ENCODE results near the gene RAB28.
"Not testable (repeated sequence)": the region's sequence is repeated elsewhere in the genome, so short reads cannot be mapped to it uniquely, and the experiment has no call there.

Gene RAB28

DNA sequence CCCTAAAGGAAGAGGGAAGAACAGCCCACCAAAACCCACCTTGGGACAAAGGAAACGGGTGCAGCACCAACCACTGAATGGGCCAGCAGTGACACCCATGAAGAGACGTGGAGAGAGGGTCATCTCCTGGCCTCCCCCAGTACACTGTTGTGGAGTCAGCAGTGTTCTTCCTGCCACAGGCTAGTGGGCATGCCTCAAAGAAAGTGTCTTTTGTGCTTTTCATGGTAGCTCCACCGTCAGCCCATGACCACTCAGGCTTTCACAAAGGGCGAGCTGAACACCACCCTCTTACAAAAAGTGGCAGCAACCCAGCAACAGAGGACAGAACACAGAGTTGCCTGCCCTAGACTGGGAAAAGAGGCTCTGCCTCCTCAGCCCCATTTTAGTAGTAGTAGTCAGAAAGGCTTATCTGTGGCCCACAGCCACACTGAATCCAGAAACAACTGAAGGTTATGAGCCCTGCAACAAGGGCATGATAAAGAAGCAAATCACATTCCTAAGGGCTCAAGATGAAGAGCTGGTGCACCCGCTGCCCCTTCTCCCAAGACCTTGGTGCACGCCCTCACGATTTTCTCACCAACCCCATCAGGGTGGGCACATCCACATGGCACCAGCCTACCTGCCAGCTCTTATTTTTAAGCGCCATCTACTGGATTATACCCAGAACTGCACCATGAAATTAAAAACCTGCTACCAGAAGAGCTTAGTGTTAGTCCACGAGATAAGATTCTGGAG lies 53.1 kb downstream of the RAB28 start:
- H3K4me3 ChIP-seq (ENCODE audit: low read length) = no peak overlapping the region
- DNase-seq (ENCODE audit: low read depth) = no peak
- TF ChIP-seq, protein P1, sequence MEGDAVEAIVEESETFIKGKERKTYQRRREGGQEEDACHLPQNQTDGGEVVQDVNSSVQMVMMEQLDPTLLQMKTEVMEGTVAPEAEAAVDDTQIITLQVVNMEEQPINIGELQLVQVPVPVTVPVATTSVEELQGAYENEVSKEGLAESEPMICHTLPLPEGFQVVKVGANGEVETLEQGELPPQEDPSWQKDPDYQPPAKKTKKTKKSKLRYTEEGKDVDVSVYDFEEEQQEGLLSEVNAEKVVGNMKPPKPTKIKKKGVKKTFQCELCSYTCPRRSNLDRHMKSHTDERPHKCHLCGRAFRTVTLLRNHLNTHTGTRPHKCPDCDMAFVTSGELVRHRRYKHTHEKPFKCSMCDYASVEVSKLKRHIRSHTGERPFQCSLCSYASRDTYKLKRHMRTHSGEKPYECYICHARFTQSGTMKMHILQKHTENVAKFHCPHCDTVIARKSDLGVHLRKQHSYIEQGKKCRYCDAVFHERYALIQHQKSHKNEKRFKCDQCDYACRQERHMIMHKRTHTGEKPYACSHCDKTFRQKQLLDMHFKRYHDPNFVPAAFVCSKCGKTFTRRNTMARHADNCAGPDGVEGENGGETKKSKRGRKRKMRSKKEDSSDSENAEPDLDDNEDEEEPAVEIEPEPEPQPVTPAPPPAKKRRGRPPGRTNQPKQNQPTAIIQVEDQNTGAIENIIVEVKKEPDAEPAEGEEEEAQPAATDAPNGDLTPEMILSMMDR (conservative IDR thresholded peaks at IDR 0.05; ENCODE audit: low read length) = peak; percentile 14

DNA sequence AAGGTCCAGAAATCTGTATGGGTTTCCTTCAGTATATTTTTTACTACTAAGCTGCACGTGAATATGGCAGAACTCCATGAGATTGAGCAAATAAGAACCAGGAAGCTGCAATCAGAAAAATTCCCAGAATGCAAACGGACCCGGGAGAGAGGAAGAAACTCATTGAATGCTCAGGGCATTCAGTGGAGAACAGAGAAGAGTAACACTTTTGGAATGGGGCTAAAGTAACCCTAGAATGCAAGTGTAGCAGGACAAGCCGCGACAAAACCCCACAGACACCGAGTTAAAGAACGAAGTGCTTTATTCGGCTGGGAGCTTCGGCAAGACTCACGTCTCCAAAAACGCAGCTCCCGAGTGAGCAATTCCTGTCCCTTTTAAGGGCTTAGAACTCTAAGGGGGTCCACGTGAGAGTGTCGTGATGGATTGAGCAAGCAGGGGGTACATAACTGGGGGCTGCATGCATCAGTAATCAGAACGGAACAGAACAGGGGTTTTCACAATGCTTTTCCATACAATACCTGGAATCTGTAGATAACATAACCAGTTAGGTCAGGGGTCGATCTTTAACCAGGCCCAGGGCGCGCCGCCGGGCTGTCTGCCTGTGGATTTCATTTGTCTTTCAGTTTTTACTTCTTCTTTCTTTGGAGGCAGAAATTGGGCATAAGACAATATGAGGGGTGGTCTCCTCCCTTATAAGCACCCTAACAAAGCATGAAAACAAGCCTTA lies 56.4 kb downstream of the RAB28 start:
- DNase-seq (ENCODE audit: low read depth) = peak; percentile 15
- no peak overlapping the region for H3K4me3 ChIP-seq (ENCODE audit: low read length)
- TF ChIP-seq, protein P1 (conservative IDR thresholded peaks at IDR 0.05; ENCODE audit: low read length) = no peak

DNA sequence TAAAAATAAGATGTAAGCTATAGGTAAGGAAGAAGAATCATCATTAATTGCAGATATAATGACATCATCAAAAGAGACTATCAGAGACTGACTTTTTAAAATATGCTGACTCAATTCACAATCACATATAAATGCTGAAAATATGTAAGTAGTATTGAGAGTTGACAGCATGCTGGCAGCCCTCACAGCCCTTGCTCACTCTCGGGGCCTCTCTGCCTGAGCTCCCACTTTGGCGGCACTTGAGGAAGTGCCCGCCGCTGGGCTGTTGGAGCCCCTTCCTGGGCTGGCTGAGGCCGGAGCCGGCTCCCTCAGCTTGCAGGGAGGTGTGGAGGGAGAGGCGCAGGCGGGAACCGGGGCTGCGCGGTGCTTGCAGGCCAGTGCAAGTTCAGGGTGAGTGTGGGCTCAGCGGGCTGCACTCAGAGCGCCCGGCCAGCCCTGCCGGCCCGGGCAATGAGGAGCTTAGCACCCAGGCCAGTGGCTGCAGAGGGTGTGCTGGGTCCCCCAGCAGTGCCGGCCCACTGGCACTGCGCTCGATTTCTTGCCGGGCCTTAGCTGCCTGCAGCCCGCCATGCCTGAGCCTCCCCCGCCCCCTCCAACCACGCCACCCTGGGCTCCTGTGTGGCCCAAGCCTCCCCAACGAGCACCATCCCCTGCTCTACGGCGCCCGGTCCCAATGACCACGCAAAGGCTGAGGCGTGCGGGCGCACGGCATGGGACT lies 68.9 kb downstream of the RAB28 start:
- no peak overlapping the region for H3K4me3 ChIP-seq (ENCODE audit: low read length)
- DNase-seq (ENCODE audit: low read depth) = no peak
- TF ChIP-seq, protein P1 (conservative IDR thresholded peaks at IDR 0.05; ENCODE audit: low read length) = no peak

DNA sequence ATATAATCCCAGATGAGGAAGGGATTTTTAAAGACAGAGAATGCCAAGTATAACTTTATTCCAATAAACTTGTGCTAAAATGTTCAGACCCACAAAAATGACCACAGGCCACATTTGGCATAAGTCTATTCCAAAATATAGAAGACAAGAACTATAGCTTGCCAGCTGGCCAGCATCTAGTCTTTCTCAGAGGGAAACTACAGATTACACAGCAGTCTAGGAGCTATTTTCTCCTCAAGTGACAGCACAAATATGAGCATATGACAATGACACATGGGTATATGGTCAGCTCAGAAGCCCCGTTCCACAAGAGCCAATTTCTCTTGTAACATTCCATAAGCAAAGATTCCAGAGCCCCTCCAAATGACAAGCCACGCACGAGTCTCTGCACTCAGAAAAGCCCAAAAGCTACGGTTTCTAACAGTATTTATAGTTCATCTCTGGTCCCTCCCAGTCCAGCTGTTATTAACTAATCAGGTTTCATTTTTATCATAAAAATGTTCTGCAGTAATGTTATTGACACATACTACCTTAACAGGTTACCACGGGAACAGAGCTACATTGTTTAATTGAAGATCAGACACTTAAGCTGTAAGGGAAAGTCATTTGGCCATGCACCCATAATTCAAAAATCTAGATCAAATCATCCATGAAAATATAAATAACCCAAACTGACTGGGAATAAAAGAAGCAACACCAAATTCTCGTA lies 70.3 kb downstream of the RAB28 start:
- no peak overlapping the region for H3K4me3 ChIP-seq (ENCODE audit: low read length)
- peak; percentile 36 for DNase-seq (ENCODE audit: low read depth)
- TF ChIP-seq, protein P1 (conservative IDR thresholded peaks at IDR 0.05; ENCODE audit: low read length) = no peak

DNA sequence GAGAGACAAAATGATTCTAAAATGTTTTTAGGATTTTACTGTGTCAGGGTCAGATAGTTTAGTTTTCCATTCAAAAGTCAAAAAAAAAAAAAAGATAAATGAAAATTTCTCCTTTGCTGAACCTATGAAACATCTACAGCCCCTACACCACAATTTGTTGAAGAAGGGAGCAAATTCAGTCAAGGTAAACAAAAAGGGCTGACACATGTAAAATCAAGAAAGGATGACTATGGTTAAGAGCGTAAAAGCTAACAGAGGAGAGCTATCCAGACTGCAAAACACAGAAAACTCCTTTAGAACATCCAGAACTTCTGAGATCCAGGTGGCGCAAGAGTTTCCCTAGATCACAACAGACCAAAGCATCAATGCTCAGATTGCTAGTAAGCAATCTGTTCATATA lies 72.2 kb downstream of the RAB28 start:
- H3K4me3 ChIP-seq (ENCODE audit: low read length) = no peak overlapping the region
- no peak for DNase-seq (ENCODE audit: low read depth)
- TF ChIP-seq, protein P1 (conservative IDR thresholded peaks at IDR 0.05; ENCODE audit: low read length) = no peak

DNA sequence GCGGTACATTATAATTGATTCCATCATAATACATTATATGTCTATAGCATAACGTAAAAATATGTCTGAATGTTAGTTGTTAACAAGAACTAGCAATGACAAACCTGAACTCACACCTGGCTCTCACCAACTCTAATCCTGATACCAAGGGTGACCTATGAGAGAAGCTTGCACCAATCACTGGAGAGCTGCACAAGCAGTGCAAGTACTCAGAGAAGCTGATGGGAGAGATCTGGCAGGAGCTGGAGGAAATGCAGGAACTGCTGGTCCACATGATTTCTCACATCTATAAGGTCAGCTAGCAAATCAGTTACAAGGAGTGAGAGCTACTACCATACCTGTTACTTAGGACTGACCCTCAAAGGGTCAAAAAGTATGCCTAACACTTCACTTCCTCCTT lies 74.8 kb downstream of the RAB28 start:
- no peak for DNase-seq (ENCODE audit: low read depth)
- TF ChIP-seq, protein P1 (conservative IDR thresholded peaks at IDR 0.05; ENCODE audit: low read length) = no peak
- no peak overlapping the region for H3K4me3 ChIP-seq (ENCODE audit: low read length)

DNA sequence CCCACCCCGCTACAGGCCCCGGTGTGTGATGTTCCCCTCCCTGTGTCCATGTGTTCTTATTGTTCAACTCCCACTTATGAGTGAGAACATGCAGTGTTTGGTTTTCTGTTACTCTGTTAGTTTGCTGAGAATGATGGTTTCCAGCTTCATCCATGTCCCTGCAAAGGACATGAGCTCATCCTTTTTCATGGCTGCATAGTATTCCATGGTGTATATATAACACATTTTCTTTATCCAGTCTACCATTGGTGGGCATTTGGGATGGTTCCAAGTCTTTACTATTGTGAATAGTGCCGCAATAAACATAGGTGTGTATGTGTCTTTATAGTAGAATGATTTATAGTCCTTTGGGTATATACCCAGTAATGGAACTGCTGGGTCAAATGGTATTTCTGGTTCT lies 78.0 kb downstream of the RAB28 start:
- not testable (repeated sequence) for DNase-seq (ENCODE audit: low read depth); H3K4me3 ChIP-seq (ENCODE audit: low read length)
